ENCODE measurements around the gene GRM8. TPM values are rescaled to one million over a fixed set of nuclear protein-coding genes. Genes with fewer than 3 reads are reported as not detected.

The GRM8 gene
- total RNA-seq, 1 experiment from 2014 or later: 1.8 TPM

GRCh38 chr7:126809188-126809587 lies 443.6 kb downstream of the GRM8 start:
- WGBS (ENCODE audit: extremely low coverage, insufficient read length, low lambda C conversion rate): no CpG with 5 or more reads among the region's 1 CpG
- Histone ChIP-seq H3T11ph (ENCODE audit: low read length) (no peak overlapping the region), H2AFZ (ENCODE audit: low read length) (no peak overlapping the region), H3K18ac (ENCODE audit: insufficient read length, low read depth, low read length) (no peak overlapping the region), H4K5ac (ENCODE audit: insufficient read length, low read depth, low read length) (no peak overlapping the region), H3K27me3 (ENCODE audit: insufficient read depth, low read length) (no peaks in the 10 kb centered on the region), H3K9me3 (ENCODE audit: control insufficient read depth, low read depth, low read length) (no peaks in the 10 kb centered on the region), H4K20me1 (ENCODE audit: control insufficient read depth, insufficient read depth, insufficient read length) (no peaks in the 10 kb centered on the region), H2AK5ac (ENCODE audit: insufficient read length, low read length) (no peak overlapping the region), H2BK15ac (ENCODE audit: low read depth, low read length) (no peak overlapping the region), H2BK120ac (ENCODE audit: low read depth, low read length, poor library complexity, severe bottlenecking) (no peak overlapping the region), H4K91ac (ENCODE audit: insufficient read length, low read depth, low read length) (no peak overlapping the region), H2BK20ac (ENCODE audit: low read depth, low read length, poor library complexity, severe bottlenecking) (no peak overlapping the region), H3K4me2 (ENCODE audit: insufficient read depth, insufficient read length, low read length) (no peak overlapping the region), H3K23me2 (ENCODE audit: insufficient read length, low read depth, low read length, poor library complexity, severe bottlenecking) (no peaks in the 10 kb centered on the region), H3K14ac (ENCODE audit: insufficient read depth, low read length) (no peak overlapping the region), H2BK12ac (ENCODE audit: insufficient read length, low read depth, low read length) (no peak overlapping the region), H4K8ac (replicated peaks; ENCODE audit: insufficient read length, low read depth, low read length) (no peak overlapping the region), H3K79me1 (ENCODE audit: insufficient read depth, low read depth, low read length, poor library complexity, severe bottlenecking) (no peaks in the 10 kb centered on the region), H3K23ac (ENCODE audit: insufficient read length, low read depth, low read length) (no peak overlapping the region), H3K27ac (ENCODE audit: insufficient read length, low read depth, low read length) (no peak overlapping the region), H2BK5ac (ENCODE audit: insufficient read length, low read length) (no peak overlapping the region), H3K56ac (ENCODE audit: insufficient read length, low read depth, low read length) (no peak overlapping the region), H3K9ac (ENCODE audit: extremely low read depth, insufficient read length, low read length) (no peak overlapping the region), H3K4ac (ENCODE audit: low read depth, low read length) (no peak overlapping the region), H3K4me1 (ENCODE audit: insufficient read depth, low read length) (no peaks in the 10 kb centered on the region), H3K79me2 (ENCODE audit: insufficient read depth, low read length) (no peaks in the 10 kb centered on the region)
- Mint-ChIP-seq H3K9me3 (peaks cover 6 to 8% of the 10 kb centered on the region in 2 experiments; a peak in 4 of 5 replicates), H3K27me3 (ENCODE audit: low read depth) (no peaks in the 10 kb centered on the region; the same call in 1 of the 2 replicates), H3K4me3 (no peak overlapping the region; a peak in 1 of 5 replicates), H3K4me1 (peaks cover 12 to 17% of the 10 kb centered on the region in 2 experiments), H3K27ac (no peak overlapping the region), H3K36me3 (ENCODE audit: insufficient read depth in 1 of 3, low read depth in 3 of 3) (peaks cover 0 to 14% (median 0%) of the 10 kb centered on the region in 3 experiments; a peak in 3 of 7 replicates)
- TF ChIP-seq, protein P1, sequence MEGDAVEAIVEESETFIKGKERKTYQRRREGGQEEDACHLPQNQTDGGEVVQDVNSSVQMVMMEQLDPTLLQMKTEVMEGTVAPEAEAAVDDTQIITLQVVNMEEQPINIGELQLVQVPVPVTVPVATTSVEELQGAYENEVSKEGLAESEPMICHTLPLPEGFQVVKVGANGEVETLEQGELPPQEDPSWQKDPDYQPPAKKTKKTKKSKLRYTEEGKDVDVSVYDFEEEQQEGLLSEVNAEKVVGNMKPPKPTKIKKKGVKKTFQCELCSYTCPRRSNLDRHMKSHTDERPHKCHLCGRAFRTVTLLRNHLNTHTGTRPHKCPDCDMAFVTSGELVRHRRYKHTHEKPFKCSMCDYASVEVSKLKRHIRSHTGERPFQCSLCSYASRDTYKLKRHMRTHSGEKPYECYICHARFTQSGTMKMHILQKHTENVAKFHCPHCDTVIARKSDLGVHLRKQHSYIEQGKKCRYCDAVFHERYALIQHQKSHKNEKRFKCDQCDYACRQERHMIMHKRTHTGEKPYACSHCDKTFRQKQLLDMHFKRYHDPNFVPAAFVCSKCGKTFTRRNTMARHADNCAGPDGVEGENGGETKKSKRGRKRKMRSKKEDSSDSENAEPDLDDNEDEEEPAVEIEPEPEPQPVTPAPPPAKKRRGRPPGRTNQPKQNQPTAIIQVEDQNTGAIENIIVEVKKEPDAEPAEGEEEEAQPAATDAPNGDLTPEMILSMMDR (conservative IDR thresholded peaks at IDR 0.05): no peak
- DNase-seq: no peak

Measured in H9 (cell line).